Hepatocyte (in vitro differentiated cells): ENCODE data around the gene NR2F2. TPM values are rescaled to one million over a fixed set of nuclear protein-coding genes. Genes with fewer than 3 reads are reported as not detected.
A peak's percentile ranks its signal among the peaks of the same experiment; 100 is the strongest.

ENCODE experiments used
- DNase-seq: peaks from one replicate; pipeline ENCODE4 v3.0.0-alpha.2; 2016; ENCODE audit warnings: low spot score
- H2AFZ ChIP-seq: fragments of 200-600 bp; sonication (generic); 2 replicates; pipeline ENCODE4 v1.6.0; 2016; ENCODE audit warnings: antibody characterized with exemption, mild to moderate bottlenecking
- H3K27ac ChIP-seq: fragments of 200-600 bp; sonication (generic); 2 replicates; pipeline ENCODE4 v1.5.1; 2016; ENCODE audit warnings: mild to moderate bottlenecking
- H3K27me3 ChIP-seq: fragments of 200-600 bp; sonication (generic); 2 replicates; pipeline ENCODE4 v1.6.1; 2016
- H3K36me3 ChIP-seq: fragments of 200-600 bp; sonication (generic); replicated peaks from 2 replicates; pipeline ENCODE4 v1.5.1; 2016; ENCODE audit warnings: low read depth; ENCODE audit not compliant: insufficient read depth
- H3K4me1 ChIP-seq: fragments of 200-600 bp; sonication (generic); 2 replicates; pipeline ENCODE4 v1.5.1; 2016; ENCODE audit warnings: mild to moderate bottlenecking, moderate library complexity; ENCODE audit not compliant: insufficient read depth
- H3K4me2 ChIP-seq: fragments of 200-600 bp; sonication (generic); 2 replicates; pipeline ENCODE4 v1.6.0; 2016
- H3K4me3 ChIP-seq: fragments of 200-600 bp; sonication (generic); 2 replicates; pipeline ENCODE4 v1.5.1; 2016; ENCODE audit warnings: mild to moderate bottlenecking
- H3K79me2 ChIP-seq: fragments of 200-600 bp; sonication (generic); 2 replicates; pipeline ENCODE4 v1.6.0; 2017; ENCODE audit warnings: mild to moderate bottlenecking
- H3K9me2 ChIP-seq: fragments of 200-600 bp; sonication (generic); replicated peaks from 2 replicates; pipeline ENCODE4 v1.6.0; 2017; ENCODE audit warnings: mild to moderate bottlenecking; ENCODE audit not compliant: insufficient read depth
- H3K9me3 ChIP-seq: fragments of 200-600 bp; sonication (generic); 2 replicates; pipeline ENCODE4 v1.5.1; 2016; ENCODE audit warnings: low read depth, mild to moderate bottlenecking
- H4K20me1 ChIP-seq: fragments of 200-600 bp; sonication (generic); 2 replicates; pipeline ENCODE4 v1.6.0; 2016; ENCODE audit warnings: mild to moderate bottlenecking; ENCODE audit not compliant: insufficient read depth, poor library complexity, severe bottlenecking
- EZH2 ChIP-seq: fragments of 200-600 bp; sonication (generic); IDR thresholded peaks from 2 replicates; pipeline ENCODE4 v1.6.1; 2016; ENCODE audit warnings: antibody characterized with exemption, mild to moderate bottlenecking, borderline replicate concordance
- EZH2phosphoT487 ChIP-seq: fragments of 200-600 bp; sonication (generic); IDR thresholded peaks from one replicate; pipeline ENCODE4 v1.6.1; 2018; ENCODE audit warnings: antibody characterized with exemption, mild to moderate bottlenecking, low read depth, moderate library complexity; ENCODE audit not compliant: unreplicated experiment, severe bottlenecking
- WGBS: methylation state at CpG from one replicate; pipeline ENCODE4 v1.1.6; 2016; ENCODE audit warnings: low lambda C conversion rate; ENCODE audit errors: missing lambda C conversion rate; 5-methylcytosine and 5-hydroxymethylcytosine counted together
- polyA plus RNA-seq: library from polyadenylated mRNA; unstranded; fragments of >200 nt; fragmentation: Nextera tagmentation; extraction: Ambion mirVana; gene quantifications from 2 replicates; pipeline ENCODE4 v1.2.1, GENCODE V29; 2016
- total RNA-seq: library from RNA; depleted of rRNA; stranded (reverse); fragments of >200 nt; gene quantifications from 2 replicates; pipeline ENCODE4 v1.2.3, GENCODE V29; 2014
- TF ChIP-seq, protein P1 (sequence below): fragments of 200-600 bp; sonication (generic); IDR thresholded peaks from 2 replicates; pipeline ENCODE4 v1.5.1; 2016; ENCODE audit warnings: antibody characterized with exemption, mild to moderate bottlenecking; ENCODE audit not compliant: poor library complexity

NR2F2 gene
- total and polyA plus RNA-seq, 2 experiments from 2014 or later: 23.0 to 27.9 TPM

GRCh38 chr15:96336108-96336595 lies 5.7 kb downstream of the NR2F2 start:
- 17% methylated on average over 7 of the region's 7 CpGs for WGBS
- H2AFZ ChIP-seq: no peak overlapping the region
- no peaks in the 10 kb centered on the region for H3K27me3 ChIP-seq
- peaks cover 100% of the 10 kb centered on the region for H3K79me2 ChIP-seq
- H3K36me3 ChIP-seq: no peaks in the 10 kb centered on the region
- H3K4me1 ChIP-seq: peaks cover 34% of the 10 kb centered on the region
- no peaks in the 10 kb centered on the region for H3K9me3 ChIP-seq
- no peak for TF ChIP-seq EZH2
- no peak for TF ChIP-seq EZH2phosphoT487
- peaks cover 62% of the 10 kb centered on the region for H4K20me1 ChIP-seq
- peak overlapping the region; percentile 96 for H3K4me2 ChIP-seq
- no peaks in the 10 kb centered on the region for H3K9me2 ChIP-seq
- H3K27ac ChIP-seq: peak overlapping the region; percentile 29
- H3K4me3 ChIP-seq: peak overlapping the region; percentile 61
- no peak for DNase-seq

GRCh38 chr15:96336596-96337364 lies 6.3 kb downstream of the NR2F2 start:
- Histone ChIP-seq H3K4me2 (peak overlapping the region; percentile 96), H3K36me3 (no peaks in the 10 kb centered on the region), H3K4me3 (peak overlapping the region; percentile 61), H2AFZ (no peak overlapping the region), H3K79me2 (peaks cover 100% of the 10 kb centered on the region), H3K9me3 (no peaks in the 10 kb centered on the region), H3K4me1 (peaks cover 40% of the 10 kb centered on the region), H3K27me3 (no peaks in the 10 kb centered on the region), H4K20me1 (peaks cover 61% of the 10 kb centered on the region), H3K9me2 (no peaks in the 10 kb centered on the region), H3K27ac (peak overlapping the region; percentile 29)
- no peak for DNase-seq
- 17% methylated on average over 9 of the region's 9 CpGs for WGBS
- TF ChIP-seq EZH2: no peak
- TF ChIP-seq, protein P1, sequence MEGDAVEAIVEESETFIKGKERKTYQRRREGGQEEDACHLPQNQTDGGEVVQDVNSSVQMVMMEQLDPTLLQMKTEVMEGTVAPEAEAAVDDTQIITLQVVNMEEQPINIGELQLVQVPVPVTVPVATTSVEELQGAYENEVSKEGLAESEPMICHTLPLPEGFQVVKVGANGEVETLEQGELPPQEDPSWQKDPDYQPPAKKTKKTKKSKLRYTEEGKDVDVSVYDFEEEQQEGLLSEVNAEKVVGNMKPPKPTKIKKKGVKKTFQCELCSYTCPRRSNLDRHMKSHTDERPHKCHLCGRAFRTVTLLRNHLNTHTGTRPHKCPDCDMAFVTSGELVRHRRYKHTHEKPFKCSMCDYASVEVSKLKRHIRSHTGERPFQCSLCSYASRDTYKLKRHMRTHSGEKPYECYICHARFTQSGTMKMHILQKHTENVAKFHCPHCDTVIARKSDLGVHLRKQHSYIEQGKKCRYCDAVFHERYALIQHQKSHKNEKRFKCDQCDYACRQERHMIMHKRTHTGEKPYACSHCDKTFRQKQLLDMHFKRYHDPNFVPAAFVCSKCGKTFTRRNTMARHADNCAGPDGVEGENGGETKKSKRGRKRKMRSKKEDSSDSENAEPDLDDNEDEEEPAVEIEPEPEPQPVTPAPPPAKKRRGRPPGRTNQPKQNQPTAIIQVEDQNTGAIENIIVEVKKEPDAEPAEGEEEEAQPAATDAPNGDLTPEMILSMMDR: no peak
- no peak for TF ChIP-seq EZH2phosphoT487

- H3K9me2 ChIP-seq: no peaks in the 10 kb centered on the region
- no peaks in the 10 kb centered on the region for H3K27me3 ChIP-seq
- peaks cover 100% of the 10 kb centered on the region for H3K79me2 ChIP-seq
- no peak overlapping the region for H2AFZ ChIP-seq
- no peaks in the 10 kb centered on the region for H3K9me3 ChIP-seq
- TF ChIP-seq, protein P1: no peak
- peak; percentile 48 for TF ChIP-seq EZH2phosphoT487
- peak overlapping the region; percentile 96 for H3K4me2 ChIP-seq
- 27% methylated on average over 14 of the region's 14 CpGs for WGBS
- H3K4me1 ChIP-seq: peaks cover 47% of the 10 kb centered on the region
- H3K4me3 ChIP-seq: peak overlapping the region; percentile 28
- H4K20me1 ChIP-seq: peaks cover 61% of the 10 kb centered on the region
- DNase-seq: no peak
- no peaks in the 10 kb centered on the region for H3K36me3 ChIP-seq
- H3K27ac ChIP-seq: peak overlapping the region; percentile 88
Observed at GRCh38 chr15:96337365-96338023, 7.0 kb downstream of the NR2F2 start.
